Ramos (cell line): ENCODE measurements around the gene SRPK1.
"Not testable (repeated sequence)": the region's sequence is repeated elsewhere in the genome, so short reads cannot be mapped to it uniquely, and the experiment has no call there.

Experiments
- in situ Hi-C: fragments of 300-500 bp; cut with MboI; formaldehyde crosslinking; loops from one replicate; pipeline ENCODE4 v1.14.3; 2022; ENCODE audit warnings: low sequenced_read_pairs; ENCODE audit not compliant: unreplicated experiment

The SRPK1 gene

GRCh38 chr6:35933844-35934243 lies 12.9 kb upstream of the SRPK1 start:
- in situ Hi-C loops = no loop called here

DNA sequence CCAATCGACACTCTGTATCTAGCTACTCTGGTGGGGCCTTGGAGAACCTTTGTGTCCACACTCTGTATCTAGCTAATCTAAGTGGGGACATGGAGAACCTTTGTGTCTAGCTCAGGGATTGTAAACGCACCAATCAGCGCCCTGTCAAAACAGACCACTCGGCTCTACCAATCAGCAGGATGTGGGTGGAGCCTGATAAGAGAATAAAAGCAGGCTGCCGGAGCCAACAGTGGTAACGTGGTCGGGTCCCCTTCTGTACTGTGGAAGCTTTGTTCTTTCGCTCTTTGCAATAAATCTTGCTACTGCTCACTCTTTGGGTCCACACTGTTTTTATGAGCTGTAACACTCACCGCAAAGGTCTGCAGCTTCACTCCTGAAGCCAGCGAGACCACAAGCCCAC lies 11.0 kb upstream of the SRPK1 start:
- in situ Hi-C loops = not testable (repeated sequence)

GRCh38 chr6:35931120-35931561 lies 10.2 kb upstream of the SRPK1 start:
- in situ Hi-C loops = no loop called here

GRCh38 chr6:35929601-35930000 lies 8.7 kb upstream of the SRPK1 start:
- in situ Hi-C loops = no loop called here

DNA sequence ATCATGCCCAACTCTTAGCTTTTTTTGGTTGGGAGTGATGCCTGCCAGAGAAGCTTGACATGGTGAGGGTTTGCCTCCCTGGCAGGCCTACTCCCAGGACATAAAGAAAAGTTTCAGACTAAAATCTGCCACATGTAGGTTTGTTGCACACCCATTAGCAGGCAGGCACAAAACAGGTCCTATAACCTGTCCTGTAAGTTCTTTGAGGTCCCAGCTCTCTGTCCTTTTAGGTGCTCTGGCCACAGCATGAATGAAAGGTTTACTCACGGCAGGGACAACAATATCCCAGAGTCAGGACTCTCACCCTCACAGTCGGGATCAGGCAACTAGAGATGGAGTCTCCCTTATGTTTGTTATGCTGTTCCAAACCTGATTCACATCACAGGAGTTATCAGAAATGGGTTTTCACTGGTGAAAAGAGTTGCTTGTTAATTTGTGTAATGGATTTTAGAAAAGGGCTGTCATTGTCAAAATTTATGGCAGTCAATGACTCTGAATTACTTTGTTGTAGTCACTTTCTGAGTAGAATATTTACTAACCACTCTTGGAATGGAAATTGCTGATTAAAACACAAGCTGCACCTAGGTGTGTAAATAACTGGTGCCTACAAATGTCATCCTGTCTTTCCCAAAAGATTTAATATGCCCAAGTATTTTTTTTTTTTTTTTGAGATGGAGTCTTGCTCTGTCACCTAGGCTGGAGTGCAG lies 5.8 kb upstream of the SRPK1 start:
- in situ Hi-C loops = no loop called here

DNA sequence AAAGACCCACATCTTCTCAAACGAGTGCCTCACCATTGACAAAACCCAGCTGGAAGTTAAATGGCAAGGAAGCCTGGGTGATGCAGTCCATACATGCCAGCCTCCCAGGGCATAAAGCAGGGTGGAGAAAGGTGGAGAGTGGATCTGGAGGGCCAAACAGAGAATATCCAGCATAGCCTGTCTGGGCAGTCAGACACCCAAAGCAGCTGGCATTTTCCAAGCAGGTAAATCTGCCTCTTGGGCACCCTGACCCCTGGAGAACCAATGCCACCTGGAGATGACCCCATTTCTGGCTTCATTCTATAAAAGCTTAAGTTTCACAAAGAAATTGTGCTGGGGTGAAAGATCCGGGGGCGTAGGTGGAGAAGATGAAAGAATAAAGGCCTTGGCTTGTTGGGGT lies 5.1 kb upstream of the SRPK1 start:
- in situ Hi-C loops = no loop called here

DNA sequence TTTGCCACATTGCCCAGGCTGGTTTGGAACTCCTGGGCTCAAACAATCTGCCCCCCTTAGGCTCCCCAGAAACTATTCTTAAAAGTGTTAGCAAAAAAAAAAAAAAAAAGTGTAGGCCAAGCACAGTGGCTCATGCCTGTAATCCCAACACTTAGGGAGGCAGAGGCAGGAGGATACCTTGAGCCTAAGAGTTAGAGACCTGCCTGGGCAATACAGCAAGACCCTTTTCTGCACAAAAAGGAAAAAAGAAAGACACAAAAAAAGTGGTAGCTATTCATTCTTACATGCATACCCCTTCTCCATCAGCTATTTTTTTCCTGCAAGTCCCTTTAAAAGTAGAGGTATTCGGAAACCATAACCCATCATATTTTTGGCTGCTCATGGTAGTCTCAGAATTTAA lies 3.2 kb upstream of the SRPK1 start:
- in situ Hi-C loops = no loop called here

GRCh38 chr6:35922139-35922554 lies 1.2 kb upstream of the SRPK1 start:
- in situ Hi-C loops = no loop called here

GRCh38 chr6:35919827-35920751 lies 809 bp downstream of the SRPK1 start:
- in situ Hi-C loops = no loop called here

GRCh38 chr6:35919085-35919826 lies 1.6 kb downstream of the SRPK1 start:
- in situ Hi-C loops = no loop called here

- in situ Hi-C loops = not testable (repeated sequence)
Observed at GRCh38 chr6:35916893-35917292, 4.0 kb downstream of the SRPK1 start.

DNA sequence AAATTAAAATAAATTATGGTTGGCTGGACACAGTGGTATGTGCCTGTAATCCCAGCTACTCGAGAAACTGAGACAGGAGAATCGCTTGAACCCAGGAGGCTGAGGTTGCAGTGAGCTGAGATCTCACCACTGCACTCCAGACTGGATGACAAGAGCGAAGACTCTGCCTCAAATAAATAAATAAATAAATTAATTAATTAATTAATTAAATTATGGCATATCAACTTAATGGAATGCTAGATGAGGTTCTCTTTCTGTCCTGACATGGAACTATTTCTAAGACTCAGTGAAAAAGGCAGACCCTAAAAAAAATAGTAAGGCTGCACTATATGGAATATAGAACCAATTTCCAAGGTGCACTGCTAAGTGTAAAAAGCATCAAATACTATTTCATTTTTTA lies 4.8 kb downstream of the SRPK1 start:
- in situ Hi-C loops = no loop called here

DNA sequence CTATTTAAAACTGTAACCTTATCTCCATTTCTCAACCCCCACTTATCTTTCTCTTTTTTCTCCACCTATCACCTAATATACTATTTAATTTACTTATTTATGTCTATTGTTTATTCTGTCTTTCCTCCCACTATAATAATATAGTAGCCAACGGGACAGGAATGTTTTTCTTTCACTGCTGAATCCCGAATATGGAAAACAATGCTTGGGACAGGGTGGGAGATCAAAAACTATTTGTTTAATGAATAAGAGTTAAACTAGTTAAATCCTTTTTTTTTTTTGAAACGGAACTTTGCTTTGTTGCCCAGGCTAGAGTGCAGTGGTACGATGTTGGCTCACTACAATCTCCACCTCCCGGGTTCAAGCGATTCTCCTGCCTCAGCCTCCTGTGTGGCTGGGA lies 6.4 kb downstream of the SRPK1 start:
- in situ Hi-C loops = no loop called here

- in situ Hi-C loops = no loop called here
Observed at GRCh38 chr6:35911871-35912653, 8.8 kb downstream of the SRPK1 start.

- in situ Hi-C loops = not testable (repeated sequence)
Observed at GRCh38 chr6:35909571-35909970, 11.3 kb downstream of the SRPK1 start.

GRCh38 chr6:35908753-35909401 lies 12.0 kb downstream of the SRPK1 start:
- in situ Hi-C loops = not testable (repeated sequence)

DNA sequence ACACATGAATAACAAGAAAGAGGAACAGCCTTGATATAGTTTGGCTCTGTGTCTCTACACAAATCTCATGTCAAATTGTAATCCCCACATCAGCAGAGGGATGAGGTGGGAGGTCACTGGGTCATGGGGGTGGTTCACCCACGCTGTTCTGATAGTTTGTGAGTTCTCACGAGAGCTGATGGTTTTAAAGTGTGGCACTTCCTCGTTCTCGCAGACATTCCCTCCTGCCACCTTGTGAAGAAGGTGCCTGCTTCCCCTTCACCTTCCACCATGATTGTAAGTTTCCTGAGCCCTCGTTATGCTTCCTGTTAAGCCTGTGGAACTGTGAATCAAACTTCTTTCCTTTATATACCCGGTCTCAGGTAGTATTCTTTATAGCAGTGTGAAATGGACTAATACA lies 13.1 kb downstream of the SRPK1 start:
- in situ Hi-C loops = no loop called here

GRCh38 chr6:35906499-35906846 lies 14.4 kb downstream of the SRPK1 start:
- in situ Hi-C loops = no loop called here

GRCh38 chr6:35905841-35906498 lies 14.9 kb downstream of the SRPK1 start:
- in situ Hi-C loops = no loop called here
